GM12878 (cell line): ENCODE data around the gene SEC24A. TPM values are rescaled to one million over a fixed set of nuclear protein-coding genes. Genes with fewer than 3 reads are reported as not detected.

Experiments used
- ATAC-seq: fragments of 200-7000 bp; cut with Tn5 transposase; 3 replicates; pipeline ENCODE4 v1.9.1; 2020; ENCODE audit warnings: mild to moderate bottlenecking, moderate library complexity
- BruUV-seq: library from RNA; stranded (reverse); fragments of 400-500 nt; replicated peaks from 2 replicates; lab custom pipeline; 2021; lab: Mats Ljungman, UMichigan
- CTCF ChIA-PET: fragments of 300-600 bp; sonication (Branson Sonifier 250); formaldehyde crosslinking; extraction: SDS; loops from one replicate; lab custom pipeline; 2021; ENCODE audit warnings: inconsistent platforms; lab: Yijun Ruan, JAX
- POLR2A ChIA-PET: fragments of 350-600 bp; formaldehyde crosslinking; extraction: SDS; loops from one replicate; lab custom pipeline; 2021; ENCODE audit warnings: inconsistent platforms; lab: Charles Lee
- RAD21 ChIA-PET: fragments of 300-600 bp; sonication (Branson Sonifier 250); formaldehyde crosslinking; loops from one replicate; lab custom pipeline; 2023; ENCODE audit warnings: antibody characterized with exemption; ENCODE audit not compliant: unreplicated experiment; lab: Charles Lee
- SMC1A ChIA-PET: fragments of 300-600 bp; sonication (Branson Sonifier 250); formaldehyde crosslinking; loops from one replicate; lab custom pipeline; 2023; ENCODE audit not compliant: unreplicated experiment, uncharacterized antibody; lab: Charles Lee
- DNase-seq: peaks from one replicate; pipeline ENCODE4 v3.0.0-alpha.2; 2011; ENCODE audit warnings: low read depth, low spot score
- FAIRE-seq: peaks from 3 replicates; lab custom pipeline; 2011; peaks lifted over from hg19 to GRCh38; lab: Jason Lieb, UNC
- H2AFZ ChIP-seq: 2 replicates; pipeline ENCODE4 v1.6.0; 2011; ENCODE audit warnings: low read depth, low read length, control low read depth; ENCODE audit not compliant: control insufficient read depth
- H3K27ac ChIP-seq: 2 replicates; pipeline ENCODE4 v1.5.1; 2011; ENCODE audit warnings: control low read depth; ENCODE audit not compliant: control insufficient read depth, insufficient read depth
- H3K27me3 ChIP-seq, 2 experiments: replicated peaks in 1 of 2; 2 replicates each; pipeline versions ENCODE4 v1.6.0 to v1.6.1; 2011; ENCODE audit warnings: low read length in 1 of 2; ENCODE audit not compliant: control insufficient read depth in 2 of 2, insufficient read depth in 2 of 2
- H3K36me3 ChIP-seq, 2 experiments: 2 replicates each; pipeline ENCODE4 v1.5.1; 2011; ENCODE audit warnings: low read length in 1 of 2; ENCODE audit not compliant: control insufficient read depth in 2 of 2, insufficient read depth in 2 of 2
- H3K4me1 ChIP-seq: 2 replicates; pipeline ENCODE4 v1.6.1; 2011; ENCODE audit warnings: mild to moderate bottlenecking, low read length, moderate library complexity, mixed read lengths; ENCODE audit not compliant: control insufficient read depth, insufficient read depth
- H3K4me2 ChIP-seq: 2 replicates; pipeline ENCODE4 v1.6.0; 2011; ENCODE audit warnings: control low read depth; ENCODE audit not compliant: control insufficient read depth, insufficient read depth
- H3K4me3 ChIP-seq: fragments of 200-600 bp; sonication (generic); 2 replicates; pipeline ENCODE4 v1.5.1; 2016
- H3K79me2 ChIP-seq: 2 replicates; pipeline ENCODE4 v1.6.0; 2011; ENCODE audit warnings: low read length; ENCODE audit not compliant: control insufficient read depth, insufficient read depth
- H3K9ac ChIP-seq: 2 replicates; pipeline ENCODE4 v1.8.0; 2011; ENCODE audit warnings: low read length, control low read depth, mixed read lengths; ENCODE audit not compliant: control insufficient read depth, insufficient read depth
- H3K9me3 ChIP-seq: replicated peaks from 3 replicates; pipeline ENCODE4 v1.5.1; 2011; ENCODE audit warnings: mild to moderate bottlenecking, low read length; ENCODE audit not compliant: control insufficient read depth, insufficient read depth
- H4K20me1 ChIP-seq: 2 replicates; pipeline ENCODE4 v1.6.0; 2011; ENCODE audit not compliant: control insufficient read depth, insufficient read depth
- CHD1 ChIP-seq: IDR thresholded peaks from 2 replicates; pipeline ENCODE4 v1.6.1; 2012; ENCODE audit warnings: low read depth, low read length, improper control_type of control experiment
- CHD4 ChIP-seq: fragments of 200-600 bp; sonication (generic); IDR thresholded peaks from 2 replicates; pipeline ENCODE4 v1.6.1; 2016; ENCODE audit warnings: mild to moderate bottlenecking
- JUNB ChIP-seq: IDR thresholded peaks from 2 replicates; pipeline ENCODE4 v1.6.1; 2016; ENCODE audit warnings: antibody characterized with exemption, mild to moderate bottlenecking
- MYC ChIP-seq: IDR thresholded peaks from 2 replicates; pipeline ENCODE4 v1.6.1; 2011; ENCODE audit warnings: mild to moderate bottlenecking, low read length, moderate library complexity, inconsistent platforms; ENCODE audit not compliant: insufficient read depth, insufficient replicate concordance, insufficient read length, severe bottlenecking
- PML ChIP-seq: IDR thresholded peaks from 2 replicates; pipeline ENCODE4 v1.6.1; 2012; ENCODE audit warnings: low read length, inconsistent platforms
- SMARCA5 ChIP-seq: fragments of 450-650 bp; IDR thresholded peaks from 2 replicates; pipeline ENCODE4 v1.6.1; 2017; ENCODE audit warnings: mild to moderate bottlenecking
- ZNF384 ChIP-seq: IDR thresholded peaks from 2 replicates; pipeline ENCODE4 v1.6.1; 2012; ENCODE audit warnings: low read depth, mild to moderate bottlenecking, low read length, improper control_type of control experiment, borderline replicate concordance
- WGBS: methylation state at CpG from one replicate; pipeline ENCODE4 v1.1.6; 2016; ENCODE audit warnings: low lambda C conversion rate; ENCODE audit not compliant: insufficient replicate concordance, insufficient coverage; ENCODE audit errors: missing lambda C conversion rate; 5-methylcytosine and 5-hydroxymethylcytosine counted together
- in situ Hi-C: fragments of 300-500 bp; cut with MboI; formaldehyde crosslinking; loops from 9 replicates; pipeline ENCODE4 v1.14.3; 2018; ENCODE audit warnings: mixed read lengths
- intact Hi-C: fragments of 100-400 bp; cut with micrococcal nuclease; formaldehyde crosslinking; loops from one replicate; pipeline ENCODE4 v1.14.2; 2022; ENCODE audit not compliant: unreplicated experiment
- polyA plus RNA-seq, 11 experiments: library from polyadenylated mRNA; depleted of rRNA in 4 of 11; unstranded in 6 of 11; stranded (reverse) in 5 of 11; fragments of >200 nt; fragmentation: Nextera tagmentation in 4 of 11; fragmentation: Illumina TruSeq in 1 of 11; extraction: Ambion mirVana in 4 of 11; extraction: Trizol in 1 of 11; gene quantifications; 1 replicate in 1 of 11; 2 replicates in 10 of 11; pipeline versions ENCODE4 v1.2.1 to v1.2.3, GENCODE V29; 2011 to 2016; ENCODE audit warnings: inconsistent platforms in 2 of 11, missing spikeins in 2 of 11, low read depth in 1 of 11
- total RNA-seq, 4 experiments: library from RNA; depleted of rRNA in 3 of 4; stranded (reverse); fragments of >200 nt in 3 of 4; fragmentation: Illumina TruSeq in 1 of 4; extraction: Trizol in 1 of 4; gene quantifications; 2 replicates each; pipeline versions ENCODE4 v1.2.1 to v1.2.3, GENCODE V29; 2013 to 2021
- TF ChIP-seq, protein P1 (sequence below): IDR thresholded peaks from 2 replicates; pipeline ENCODE4 v1.6.1; 2012; ENCODE audit warnings: low read depth, low read length, improper control_type of control experiment

Gene SEC24A
- total and polyA plus RNA-seq, 10 of the 15 experiments (the other 5 are each of a cell fraction or from before 2014, with no cell fraction given) = 7.1 to 52.2 (median 22.8) TPM

GRCh38 chr5:134637116-134637721 lies 11.4 kb upstream of the SEC24A start:
- Histone ChIP-seq H4K20me1 (no peaks in the 10 kb centered on the region), H3K4me1 (peaks cover 8% of the 10 kb centered on the region), H3K9me3 (no peaks in the 10 kb centered on the region), H3K9ac (no peak overlapping the region), H2AFZ (no peak overlapping the region), H3K4me3 (no peak overlapping the region), H3K27me3 (no peaks in the 10 kb centered on the region), H3K4me2 (no peak overlapping the region), H3K36me3 (no peaks in the 10 kb centered on the region), H3K27ac (no peak overlapping the region), H3K79me2 (peaks cover 4% of the 10 kb centered on the region)
- DNase-seq (no peak), FAIRE-seq (no peak), ATAC-seq (no peak)
- RAD21 ChIA-PET = interaction anchor here (0.7 kb wide), 1 partner anchor 57 kb away, joined by 3 read pairs; no protein-coding TSS in a partner anchor
- POLR2A ChIA-PET = interaction anchor here (0.6 kb wide), 2 partner anchors 108 to 1560 kb away, joined by 5 to 6 read pairs; no protein-coding TSS in a partner anchor
- in situ Hi-C loops = no loop called here
- TF ChIP-seq CHD1 (no peak), JUNB (no peak), MYC (no peak), CHD4 (no peak), PML (no peak), ZNF384 (no peak), SMARCA5 (no peak)
- TF ChIP-seq, protein P1, sequence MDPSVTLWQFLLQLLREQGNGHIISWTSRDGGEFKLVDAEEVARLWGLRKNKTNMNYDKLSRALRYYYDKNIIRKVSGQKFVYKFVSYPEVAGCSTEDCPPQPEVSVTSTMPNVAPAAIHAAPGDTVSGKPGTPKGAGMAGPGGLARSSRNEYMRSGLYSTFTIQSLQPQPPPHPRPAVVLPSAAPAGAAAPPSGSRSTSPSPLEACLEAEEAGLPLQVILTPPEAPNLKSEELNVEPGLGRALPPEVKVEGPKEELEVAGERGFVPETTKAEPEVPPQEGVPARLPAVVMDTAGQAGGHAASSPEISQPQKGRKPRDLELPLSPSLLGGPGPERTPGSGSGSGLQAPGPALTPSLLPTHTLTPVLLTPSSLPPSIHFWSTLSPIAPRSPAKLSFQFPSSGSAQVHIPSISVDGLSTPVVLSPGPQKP = no peak
- BruUV-seq = no TSS peak
- SMC1A ChIA-PET = interaction anchor here (0.9 to 4.8 kb wide), 3 partner anchors 10 to 45 kb away, joined by 3 to 31 read pairs (median 4); partner anchors contain the start of gene SEC24A
- 91% methylated on average over 9 of the region's 9 CpGs for WGBS
- intact Hi-C loops = no loop called here
- CTCF ChIA-PET = interaction anchor here (0.7 to 1.7 kb wide), 2 partner anchors 10 to 53 kb away, joined by 3 read pairs; no protein-coding TSS in a partner anchor
